ENCODE measurements around the gene NTM.

The NTM gene

GRCh38 chr11:132205496-132205895 is 835.1 kb downstream of the NTM start:
- no peak for DNase-seq

GRCh38 chr11:132206993-132207392 is 836.6 kb downstream of the NTM start:
- DNase-seq = no peak

- no peak for DNase-seq
These were observed 838.2 kb downstream of the NTM start for GRCh38 chr11:132208477-132209055.

GRCh38 chr11:132211479-132211878 is 841.1 kb downstream of the NTM start:
- DNase-seq = no peak

DNA sequence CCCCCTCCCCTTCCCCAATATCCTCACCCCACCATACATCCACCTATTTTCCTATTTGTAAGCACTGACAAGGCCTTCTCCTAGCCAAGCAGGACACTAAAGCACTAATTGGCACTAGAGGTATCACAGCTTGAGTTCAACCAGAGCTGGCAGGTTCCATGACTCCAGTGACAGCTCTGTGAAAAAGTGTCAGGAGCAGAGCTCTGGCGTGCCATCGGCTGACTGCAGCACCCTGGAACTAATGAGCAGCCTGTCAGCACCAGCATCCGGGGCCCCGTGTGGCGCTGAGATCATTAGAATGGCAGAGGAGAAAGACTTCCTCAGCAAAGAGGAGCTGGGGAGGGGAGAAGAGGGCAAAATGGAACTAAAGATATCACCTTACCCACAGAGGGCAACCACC is 847.4 kb downstream of the NTM start:
- no peak for DNase-seq

DNA sequence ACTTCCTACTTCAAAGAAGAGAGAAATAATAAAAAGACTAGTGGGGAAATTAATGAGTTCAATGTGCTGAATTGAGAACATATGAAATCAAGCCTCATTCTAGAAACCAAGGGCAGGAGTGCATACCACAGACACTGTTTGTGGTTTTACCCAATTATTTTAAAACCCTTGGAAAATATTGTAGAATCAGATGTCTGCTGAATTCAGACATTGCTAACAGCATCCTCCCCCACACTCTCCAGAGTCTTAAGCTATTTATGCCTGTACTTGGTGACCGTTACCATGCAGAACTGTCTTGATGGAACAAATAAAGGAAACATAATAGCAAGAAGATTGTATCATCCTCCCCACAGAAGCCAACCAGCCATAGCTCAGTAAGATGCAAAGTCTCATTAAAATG is 850.1 kb downstream of the NTM start:
- no peak for DNase-seq

DNA sequence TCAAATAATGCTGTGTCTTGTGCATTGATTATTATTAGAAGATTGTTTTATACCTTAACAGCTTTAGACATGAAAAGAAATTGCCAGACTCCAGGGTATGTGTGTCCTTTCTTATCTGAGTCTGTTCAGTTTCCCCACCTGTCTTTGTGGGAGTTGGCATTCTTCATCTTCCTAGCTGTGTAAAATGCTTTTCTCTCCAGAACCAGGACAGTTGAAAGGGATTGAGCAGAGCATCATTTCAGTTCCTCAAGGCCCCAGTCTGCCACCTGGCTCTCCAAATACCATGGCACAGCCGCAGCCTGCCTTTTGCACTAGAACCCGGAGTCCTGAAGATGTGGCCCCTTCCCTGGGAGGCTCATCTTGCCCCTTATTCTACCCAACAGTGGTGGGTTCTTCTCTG is 851.9 kb downstream of the NTM start:
- DNase-seq = no peak

GRCh38 chr11:132226522-132226921 is 856.1 kb downstream of the NTM start:
- DNase-seq = no peak

- DNase-seq = no peak
These were observed 858.4 kb downstream of the NTM start for GRCh38 chr11:132228746-132229325.

DNA sequence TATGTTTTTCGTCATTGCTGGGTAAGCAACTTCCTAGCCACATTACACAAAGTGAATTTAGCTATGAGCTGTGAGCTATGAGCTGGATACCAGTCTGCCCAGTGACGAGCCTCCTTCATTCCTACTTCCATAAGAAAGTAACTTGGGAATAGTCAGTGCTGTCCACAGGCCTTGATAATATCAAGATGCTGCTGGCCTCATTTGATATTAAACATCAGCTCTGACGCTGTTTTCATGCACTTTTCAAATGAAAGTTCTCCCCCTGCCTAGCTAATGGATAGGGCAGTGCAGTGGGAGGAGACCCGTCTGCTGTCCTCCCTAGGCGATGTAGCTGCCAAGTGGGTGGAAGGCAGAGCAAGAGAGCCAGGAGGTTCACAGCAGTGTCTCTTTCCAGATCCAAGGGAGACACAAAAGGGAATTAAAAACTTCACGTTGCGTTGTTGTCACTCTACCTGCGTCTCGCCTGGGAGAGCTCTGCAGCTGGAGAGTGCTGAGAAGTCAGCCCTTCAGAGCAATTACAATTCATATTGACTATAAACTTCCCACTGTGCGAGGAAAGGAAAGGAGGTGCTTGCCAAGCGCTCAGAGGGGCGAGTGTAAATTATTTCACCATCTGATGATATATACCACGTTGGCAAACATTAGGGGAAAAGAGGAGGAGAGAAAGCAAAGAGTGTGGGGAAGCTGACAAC is 861.4 kb downstream of the NTM start:
- DNase-seq = no peak

DNA sequence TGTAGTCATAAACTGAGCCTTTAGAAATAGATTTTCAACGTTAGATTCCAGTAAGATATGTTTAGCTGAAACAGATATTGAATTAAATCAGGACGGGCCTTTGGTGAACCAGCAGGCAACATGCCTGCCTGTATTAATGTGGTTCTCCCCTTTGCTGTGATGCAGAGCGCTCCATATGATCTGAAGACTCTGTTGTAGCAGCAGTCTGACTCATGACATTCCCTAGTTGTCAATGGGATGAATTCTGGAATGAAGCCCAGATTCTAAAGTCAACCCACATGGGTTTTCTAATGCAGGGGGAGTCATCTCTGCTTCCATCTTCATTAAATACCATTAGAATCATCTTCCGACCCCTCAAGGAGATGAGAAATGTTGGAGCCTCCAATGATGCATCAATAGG is 864.5 kb downstream of the NTM start:
- DNase-seq = no peak

GRCh38 chr11:132237781-132238180 is 867.4 kb downstream of the NTM start:
- DNase-seq = no peak

DNA sequence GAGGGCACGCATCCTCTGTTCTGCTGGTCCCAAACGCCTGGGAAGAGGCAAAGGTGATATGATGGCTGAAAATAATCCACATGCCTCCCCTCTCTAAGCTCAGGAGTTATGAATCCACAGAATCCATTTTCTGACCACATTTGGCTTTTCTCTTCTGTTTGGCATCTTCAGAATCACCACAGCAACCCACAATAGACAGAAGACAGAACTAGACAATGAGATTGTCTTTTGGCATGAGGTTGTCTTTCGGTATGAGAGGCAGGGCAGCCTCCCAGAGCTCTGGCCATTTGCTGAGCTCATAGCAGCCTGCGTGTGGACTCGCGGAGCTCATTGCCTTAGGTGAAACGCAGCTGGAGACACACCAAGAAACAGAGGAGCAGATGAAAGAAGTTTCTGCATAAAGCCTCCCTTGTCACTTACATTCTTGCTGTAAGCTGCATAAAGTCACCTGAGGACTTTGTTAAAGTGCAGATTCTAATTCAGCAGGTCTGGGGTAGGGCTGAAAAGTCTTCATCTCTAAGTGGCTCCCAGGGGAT is 868.0 kb downstream of the NTM start:
- DNase-seq = no peak

GRCh38 chr11:132240374-132240773 is 870.0 kb downstream of the NTM start:
- no peak for DNase-seq

- DNase-seq = no peak
These were observed 872.2 kb downstream of the NTM start for GRCh38 chr11:132242632-132243031.

DNA sequence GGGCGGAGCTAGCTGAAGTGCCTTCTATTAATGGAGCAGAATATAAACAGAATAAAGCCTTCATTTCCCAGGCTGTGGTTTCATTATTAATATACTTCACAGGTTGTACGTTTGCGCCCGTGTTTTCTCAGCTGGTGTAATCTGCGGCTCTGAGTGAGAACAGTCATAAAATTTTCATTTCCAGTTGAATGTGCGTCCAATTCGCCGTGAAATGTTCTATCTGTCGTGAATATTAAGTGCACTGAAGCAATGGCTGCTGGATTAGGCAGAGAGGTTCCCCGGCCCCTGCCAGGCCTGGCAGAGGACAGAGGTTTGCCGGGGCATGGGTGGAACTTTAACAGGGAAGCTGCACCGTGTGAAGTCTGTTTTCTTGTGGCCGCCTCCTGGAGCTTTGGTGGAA is 874.4 kb downstream of the NTM start:
- no peak for DNase-seq

GRCh38 chr11:132245403-132246385 is 875.3 kb downstream of the NTM start:
- DNase-seq = no peak

DNA sequence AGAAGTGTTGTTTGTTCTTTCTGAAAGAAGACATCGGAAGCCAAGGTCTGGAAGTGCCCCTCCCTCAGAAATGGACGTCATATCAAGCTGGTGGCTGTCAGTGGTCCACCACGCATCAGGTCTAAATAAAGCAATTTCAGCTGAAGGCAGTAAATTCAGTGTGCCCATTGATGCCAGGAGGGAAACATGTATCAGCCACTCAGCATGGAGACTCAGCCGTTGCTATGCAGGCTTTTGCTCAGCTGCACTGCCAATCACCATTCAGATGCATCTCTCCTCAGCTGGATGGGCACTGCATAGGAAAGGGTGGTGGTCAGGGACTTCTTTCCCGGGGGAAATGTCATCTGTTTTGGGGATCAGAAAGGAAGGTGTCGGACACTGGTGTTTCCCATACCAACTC is 878.2 kb downstream of the NTM start:
- DNase-seq = no peak

DNA sequence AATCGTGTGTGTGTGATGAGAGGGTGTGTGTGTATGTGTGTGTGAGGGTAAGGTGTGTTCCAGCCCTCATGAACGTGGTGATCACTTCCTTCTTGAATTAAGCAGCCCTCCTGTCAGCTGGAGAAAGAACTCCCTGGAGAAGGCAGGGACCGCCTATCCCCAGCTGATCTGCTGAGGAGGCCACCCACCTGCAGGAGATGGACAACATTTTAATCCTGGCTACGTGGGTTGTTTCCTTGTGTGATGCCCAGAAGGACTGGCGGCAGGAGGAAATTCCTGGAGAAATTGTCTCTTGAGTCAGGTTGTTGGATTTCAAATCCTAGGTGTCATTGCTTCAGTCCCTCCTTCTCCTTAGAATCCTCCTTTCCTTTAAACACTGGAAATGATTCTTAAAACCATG is 878.8 kb downstream of the NTM start:
- DNase-seq = no peak

DNA sequence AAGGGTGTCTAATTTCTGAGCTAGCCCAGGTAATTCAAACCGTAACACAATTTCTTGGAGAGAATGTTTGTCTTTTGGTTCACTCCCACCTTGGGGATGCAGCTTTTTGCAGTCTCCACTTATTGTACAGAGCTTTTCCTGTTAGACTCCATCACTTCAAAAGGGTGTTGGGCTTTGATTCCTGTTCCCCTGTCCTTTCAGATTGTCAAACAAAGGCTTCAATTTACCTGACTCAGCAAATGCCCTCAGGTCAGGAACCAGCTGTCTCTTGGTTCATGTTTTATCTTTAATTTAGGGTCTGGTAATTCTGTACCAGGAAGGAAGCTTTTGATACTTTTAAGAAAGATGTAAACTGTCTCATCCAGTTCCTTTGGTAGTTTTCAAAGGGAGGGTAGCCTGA is 880.6 kb downstream of the NTM start:
- no peak for DNase-seq

DNA sequence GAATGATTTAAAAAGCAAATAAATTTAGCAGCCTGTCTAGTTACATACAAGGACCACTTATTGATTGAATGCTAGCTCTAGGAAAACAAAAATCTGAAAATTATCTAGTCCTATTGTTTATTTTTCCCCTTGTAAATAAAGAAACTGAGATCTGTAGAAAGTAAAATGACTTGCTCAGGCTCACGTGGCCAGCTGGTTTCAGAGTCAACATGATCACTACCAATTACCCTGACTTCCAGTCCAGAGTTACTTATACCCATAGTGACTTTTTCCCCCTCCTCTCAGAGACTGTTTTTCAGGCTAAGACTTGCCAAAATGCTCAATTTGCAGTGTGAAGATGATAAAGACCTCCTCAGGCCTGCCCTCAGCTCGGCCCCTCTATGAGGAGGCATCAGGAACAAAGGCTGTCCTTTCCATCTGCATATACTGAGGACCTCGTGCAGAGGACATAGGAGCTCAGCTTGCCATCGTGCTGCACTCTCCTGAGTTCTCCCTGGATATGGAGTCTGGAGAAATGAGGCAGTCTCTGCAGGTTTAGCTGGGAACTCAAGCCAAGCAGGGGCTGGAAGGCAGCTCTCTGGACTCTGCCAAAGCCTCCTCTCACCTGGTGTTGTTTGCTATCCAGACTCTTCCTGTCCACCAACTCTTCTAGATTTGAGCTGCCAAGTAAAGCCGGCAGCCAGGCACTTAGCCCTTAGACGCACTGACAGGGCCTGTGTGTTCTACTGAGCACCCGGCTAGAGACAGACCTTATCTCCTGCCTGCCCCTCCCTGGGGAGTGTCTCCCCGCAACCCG is 883.3 kb downstream of the NTM start:
- no peak for DNase-seq

- DNase-seq = no peak
These were observed 884.5 kb downstream of the NTM start for GRCh38 chr11:132254906-132255305.
